Keratinocyte (primary cell): ENCODE data around the gene NINJ1.

Experiments used
- CTCF ChIP-seq, 3 experiments: IDR thresholded peaks in 1 of 3; conservative IDR thresholded peaks in 1 of 3; optimal IDR thresholded peaks in 1 of 3; 2 replicates in 2 of 3; 3 replicates in 1 of 3; pipeline versions ENCODE3 to v1.5.1; 2011; ENCODE audit warnings: low read length in 3 of 3, mild to moderate bottlenecking in 3 of 3, moderate library complexity in 2 of 3, control low read depth in 1 of 3, inconsistent platforms in 1 of 3; ENCODE audit not compliant: insufficient read depth in 2 of 3; ENCODE audit errors: extremely low read depth in 1 of 3
- EZH2 ChIP-seq: IDR thresholded peaks from one replicate; pipeline ENCODE4 v1.6.1; 2012; ENCODE audit warnings: inconsistent platforms, mild to moderate bottlenecking, low read length, moderate library complexity

- no peak for TF ChIP-seq CTCF (optimal IDR thresholded peaks at IDR 0.05 in 1 of 3, IDR thresholded peaks at IDR 0.05 in 1 of 3, conservative IDR thresholded peaks at IDR 0.05 in 1 of 3; ENCODE audit: extremely low read depth in 1 of 3, insufficient read depth in 2 of 3, low read length in 3 of 3)
- TF ChIP-seq EZH2: peak; percentile 37
Measured at GRCh38 chr9:93183131-93183662, 49.1 kb upstream of the NINJ1 start.
